Retina (tissue), 1 donor: Measurements from ENCODE around the gene ATP5F1D.

ENCODE experiments used
- DNase-seq: peaks from one replicate; pipeline ENCODE4 v3.0.0-alpha.2; 2016

Gene ATP5F1D

GRCh38 chr19:1233115-1233667, 8.4 kb upstream of the ATP5F1D start:
- DNase-seq: no peak

DNA sequence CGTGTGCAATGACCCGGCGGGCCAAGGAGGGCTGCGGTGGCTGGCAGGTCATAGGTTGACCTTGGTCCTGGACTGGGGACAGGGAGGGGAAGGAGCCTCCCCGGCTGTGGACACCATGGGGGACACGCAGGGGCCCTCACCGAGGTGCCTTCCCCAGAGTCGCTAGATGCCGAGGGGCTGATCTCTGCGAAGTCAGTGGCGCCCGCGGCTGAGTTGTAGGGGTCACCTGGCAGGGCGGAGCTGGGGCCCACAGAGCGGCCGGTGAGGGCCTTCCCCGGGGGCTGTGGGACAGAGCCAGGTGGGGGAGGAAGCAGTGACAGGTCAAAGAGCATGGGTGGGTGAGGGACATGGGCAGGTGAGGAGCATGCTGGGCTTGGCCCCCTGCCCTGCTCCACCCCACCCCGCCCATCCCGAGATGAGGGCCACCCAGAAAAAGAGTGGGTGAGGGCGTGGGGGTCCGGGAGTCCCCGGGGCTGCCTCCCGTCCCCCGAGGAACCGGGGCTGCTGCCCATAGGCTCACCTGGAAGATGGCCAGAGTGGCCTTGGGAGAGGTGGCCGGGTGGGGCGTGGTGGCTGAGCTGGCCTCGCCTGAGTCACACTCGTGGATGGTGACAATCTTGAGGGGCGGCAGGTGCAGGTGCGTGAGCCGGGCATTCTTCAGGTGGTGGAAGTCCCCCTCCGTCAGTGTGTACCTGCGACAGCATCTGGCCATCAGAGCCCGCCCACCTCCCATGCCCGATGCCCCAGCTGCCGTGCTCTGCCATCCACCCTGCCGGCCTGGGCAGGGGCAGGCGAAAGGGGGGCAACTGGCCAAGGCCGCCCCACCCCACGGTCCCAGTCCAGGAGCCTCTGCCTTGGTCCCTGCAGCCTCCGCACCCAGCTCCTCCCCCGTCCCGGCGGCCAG, 7.2 kb upstream of the ATP5F1D start:
- no peak for DNase-seq

GRCh38 chr19:1234955-1235380, 6.6 kb upstream of the ATP5F1D start:
- no peak for DNase-seq

GRCh38 chr19:1235625-1236538, 5.7 kb upstream of the ATP5F1D start:
- DNase-seq: peak; percentile 82

- peak; percentile 79 for DNase-seq
These were observed 5.0 kb upstream of the ATP5F1D start for GRCh38 chr19:1236576-1236975.

- peak; percentile 76 for DNase-seq
These were observed 4.4 kb upstream of the ATP5F1D start for GRCh38 chr19:1237027-1237659.

DNA sequence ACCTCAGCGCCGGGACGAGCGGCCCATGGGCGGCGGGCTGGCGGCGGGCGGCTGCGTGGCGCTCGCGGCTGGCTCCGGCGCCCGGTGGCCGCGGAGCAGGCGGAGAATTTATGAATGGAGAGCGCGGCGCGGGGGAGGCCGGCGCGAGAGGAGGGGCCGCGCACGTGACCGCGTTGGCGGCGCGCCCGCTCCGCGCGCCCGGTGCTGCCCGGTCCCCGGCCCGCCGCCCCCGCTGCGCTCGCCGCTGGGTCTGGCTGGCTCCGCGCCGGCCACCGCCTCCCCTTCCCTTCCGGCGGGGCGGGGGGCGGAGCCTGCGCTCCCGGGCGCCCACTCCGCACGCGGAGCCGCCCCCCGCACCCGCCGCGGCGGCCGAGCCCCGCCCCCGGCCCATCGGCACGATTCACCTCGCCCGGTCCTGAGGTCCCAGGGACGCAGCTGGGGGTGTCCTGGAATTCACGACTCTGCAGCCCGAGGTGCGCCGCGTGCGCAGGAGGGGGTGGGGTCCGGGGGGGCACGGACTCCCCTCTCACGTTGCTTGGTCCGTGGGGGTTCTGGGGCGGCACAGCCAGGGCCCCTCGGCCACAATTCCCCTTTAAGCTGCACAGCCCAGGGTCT, 3.7 kb upstream of the ATP5F1D start, which contains the start of gene CBARP:
TSS of gene CBARP (minus strand) at position 252 of the 615 bp plus-strand sequence. CDS start 1,905 bp downstream, outside the sequence.
- no peak for DNase-seq

DNA sequence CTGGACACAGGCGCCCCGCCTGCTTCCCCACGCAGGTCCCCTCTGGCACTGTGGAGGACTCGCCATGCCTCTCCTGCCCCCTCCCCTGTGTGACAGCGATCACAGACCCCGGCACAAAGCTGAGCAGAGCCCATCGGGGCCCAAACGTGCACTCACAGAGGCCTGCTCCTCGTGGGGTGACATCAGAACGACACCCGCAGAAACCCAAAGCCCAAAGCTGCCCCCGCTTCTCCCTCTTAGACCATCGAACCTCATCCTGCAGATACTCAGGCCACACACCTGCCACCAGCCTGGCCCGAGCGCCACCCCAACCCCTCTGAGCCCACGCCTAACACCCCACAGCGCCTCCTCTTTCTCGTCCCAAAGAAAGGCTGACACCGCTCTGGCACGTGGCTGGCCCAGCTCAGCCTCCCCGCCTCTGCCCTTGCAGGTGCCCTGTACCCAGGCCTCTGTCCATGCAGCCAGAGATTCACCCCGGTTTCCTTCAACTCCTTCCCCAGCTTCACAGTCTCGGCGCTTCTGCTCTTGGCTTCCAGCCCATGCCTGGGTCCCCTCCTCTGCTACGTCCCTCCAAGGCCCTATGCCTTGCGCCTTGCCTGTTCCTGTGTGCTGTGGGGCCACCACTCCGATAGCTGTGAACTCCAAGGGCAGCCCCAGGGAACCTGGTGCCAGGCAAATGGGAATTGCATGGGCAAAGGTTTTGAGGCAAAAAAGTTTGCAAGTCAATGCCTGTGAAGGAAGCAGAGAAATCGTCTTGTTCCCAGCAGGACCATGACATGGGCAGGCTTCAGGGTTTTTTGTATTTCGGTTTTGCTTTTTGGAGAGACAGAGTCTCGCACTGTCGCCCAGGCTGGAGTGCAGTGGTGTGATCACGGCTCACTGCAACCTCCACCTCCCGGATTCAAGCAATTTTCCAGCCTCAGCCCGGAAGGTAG, 2.9 kb upstream of the ATP5F1D start:
- peak; percentile 53 for DNase-seq

DNA sequence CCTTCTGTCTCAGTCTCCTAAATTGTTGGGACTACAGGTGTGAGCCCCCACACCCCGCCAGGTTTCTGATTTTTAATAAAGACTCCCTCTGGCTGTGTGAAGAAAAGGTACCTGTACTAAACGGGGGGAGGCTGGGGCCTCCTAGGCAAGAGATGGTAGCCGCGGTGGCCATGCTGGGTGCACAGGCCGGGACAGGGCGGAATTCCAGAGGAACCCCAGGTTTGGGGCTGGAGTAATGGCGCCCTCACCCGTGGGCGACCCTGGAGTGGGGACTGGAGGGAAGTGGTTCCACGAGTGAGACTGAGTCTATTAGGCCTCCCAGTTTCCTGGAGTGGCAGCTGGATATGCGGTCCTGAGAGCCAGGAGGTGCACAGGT, 2.1 kb upstream of the ATP5F1D start:
- no peak for DNase-seq

GRCh38 chr19:1239796-1240737, 1.5 kb upstream of the ATP5F1D start:
- DNase-seq: peak; percentile 96

DNA sequence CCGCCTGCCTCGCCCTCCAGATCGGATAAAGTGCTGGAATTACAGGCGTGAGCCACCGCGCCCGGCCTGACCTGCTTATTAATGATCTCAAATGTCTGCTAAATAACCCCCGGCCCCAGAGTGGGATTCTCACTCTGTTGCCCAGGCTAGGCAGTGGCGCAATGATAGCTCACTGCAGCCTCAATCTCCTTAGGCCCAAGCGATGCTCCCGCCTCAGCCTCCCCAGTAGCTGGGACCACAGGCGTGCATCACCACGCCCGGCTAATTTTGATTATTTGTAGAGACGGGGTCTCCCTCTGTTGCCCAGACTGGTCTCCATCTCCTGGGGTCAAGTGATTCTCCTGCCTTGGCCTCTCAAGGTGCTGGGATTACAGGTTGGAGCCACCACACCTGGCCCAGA, 626 bp upstream of the ATP5F1D start:
- DNase-seq: peak; percentile 47

DNA sequence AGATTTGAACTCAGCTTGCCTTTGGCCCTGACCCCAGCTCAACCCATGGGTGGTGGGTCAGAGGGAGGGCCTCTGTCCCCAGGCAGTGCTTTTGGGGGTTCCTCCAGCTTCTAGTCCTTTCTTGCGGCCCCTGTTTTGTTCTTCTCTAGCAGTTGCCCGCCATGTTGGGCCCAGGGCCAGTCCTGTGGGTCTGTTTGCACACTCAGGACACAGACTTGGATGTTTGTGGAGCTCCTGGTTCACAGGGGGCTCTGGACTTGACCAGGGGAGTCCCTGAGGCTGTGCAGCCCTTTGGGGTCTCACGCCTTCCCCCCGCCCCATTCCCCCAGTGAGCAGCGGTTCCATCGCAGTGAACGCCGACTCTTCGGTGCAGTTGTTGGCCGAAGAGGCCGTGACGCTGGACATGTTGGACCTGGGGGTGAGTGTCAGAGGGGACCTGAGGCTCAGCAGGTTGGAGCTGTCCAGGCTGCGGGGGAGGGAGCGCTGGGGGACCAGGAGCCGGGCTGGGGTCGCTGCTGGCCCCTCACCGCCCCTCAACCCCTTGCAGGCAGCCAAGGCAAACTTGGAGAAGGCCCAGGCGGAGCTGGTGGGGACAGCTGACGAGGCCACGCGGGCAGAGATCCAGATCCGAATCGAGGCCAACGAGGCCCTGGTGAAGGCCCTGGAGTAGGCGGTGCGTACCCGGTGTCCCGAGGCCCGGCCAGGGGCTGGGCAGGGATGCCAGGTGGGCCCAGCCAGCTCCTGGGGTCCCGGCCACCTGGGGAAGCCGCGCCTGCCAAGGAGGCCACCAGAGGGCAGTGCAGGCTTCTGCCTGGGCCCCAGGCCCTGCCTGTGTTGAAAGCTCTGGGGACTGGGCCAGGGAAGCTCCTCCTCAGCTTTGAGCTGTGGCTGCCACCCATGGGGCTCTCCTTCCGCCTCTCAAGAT, 2.5 kb downstream of the ATP5F1D start:
- peak; percentile 89 for DNase-seq

DNA sequence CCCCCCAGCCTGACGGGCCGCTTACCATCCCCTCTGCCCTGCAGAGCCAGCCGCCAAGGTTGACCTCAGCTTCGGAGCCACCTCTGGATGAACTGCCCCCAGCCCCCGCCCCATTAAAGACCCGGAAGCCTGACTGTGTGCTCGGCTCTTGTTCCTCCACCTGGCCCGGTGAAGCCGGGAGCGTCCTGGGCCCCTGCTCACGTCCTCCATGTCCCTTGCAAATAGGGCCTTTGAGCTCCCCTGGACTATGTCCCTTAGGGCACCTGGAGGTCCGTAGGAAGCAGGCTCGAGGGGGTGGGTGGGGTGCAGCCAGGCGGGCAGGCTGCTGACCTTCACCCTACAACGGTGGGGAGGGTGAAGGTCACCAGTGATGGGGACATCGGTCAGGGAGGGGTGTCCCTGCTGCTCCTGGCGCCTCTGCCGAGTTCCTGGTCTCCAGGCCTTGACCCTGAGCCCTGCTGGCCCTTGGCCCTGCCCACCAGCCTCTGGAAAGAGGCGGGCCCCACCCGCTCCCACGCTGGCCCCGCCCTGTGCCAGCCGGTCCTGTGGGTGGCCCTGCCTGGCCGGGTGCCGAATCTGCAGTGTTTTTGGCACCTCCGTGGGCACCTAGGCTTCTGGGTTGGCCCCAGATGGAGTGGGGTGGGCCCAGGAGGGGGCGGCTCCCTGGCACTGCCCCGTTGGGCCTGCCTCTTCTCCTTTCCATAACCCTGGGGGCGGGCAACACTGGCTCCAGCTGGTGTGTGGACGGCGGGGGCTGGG, 3.3 kb downstream of the ATP5F1D start:
- no peak for DNase-seq

DNA sequence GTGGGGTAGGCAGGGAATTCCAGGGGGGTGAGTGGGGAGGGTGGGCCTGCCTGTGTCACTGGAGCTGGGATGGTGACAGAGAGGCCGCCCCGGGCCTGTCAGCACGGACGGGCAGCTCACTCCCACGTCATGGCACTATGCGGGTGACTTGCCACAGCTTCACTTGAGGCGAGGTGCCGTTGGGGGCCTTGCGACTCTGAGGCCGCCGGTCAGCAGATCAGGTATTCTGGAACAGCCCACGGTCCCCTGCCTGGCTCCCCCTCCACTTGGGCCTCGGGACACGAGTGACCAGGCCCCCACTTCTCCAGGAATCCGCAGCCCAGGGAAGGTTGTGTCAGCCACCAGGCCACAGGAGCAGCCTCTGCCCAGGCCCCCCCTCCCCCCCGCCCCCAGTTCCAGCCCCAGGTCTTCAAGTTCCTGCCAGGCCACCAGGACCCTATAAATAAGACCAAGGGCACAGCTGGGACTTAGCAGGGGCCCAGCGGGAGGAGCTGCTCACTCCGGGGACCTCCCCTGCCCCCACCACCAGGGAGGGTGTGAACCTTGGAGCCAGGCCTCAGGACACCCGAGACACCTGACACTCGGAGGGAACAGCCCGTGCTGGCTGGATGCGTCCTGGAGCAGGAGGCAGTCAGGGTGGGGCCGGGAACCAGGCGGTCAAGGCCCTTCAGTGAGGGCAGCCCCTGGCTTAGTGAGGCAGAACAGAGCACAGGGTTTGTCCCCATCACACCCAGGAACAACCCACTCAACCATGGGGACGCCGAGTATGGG, 4.1 kb downstream of the ATP5F1D start:
- no peak for DNase-seq

DNA sequence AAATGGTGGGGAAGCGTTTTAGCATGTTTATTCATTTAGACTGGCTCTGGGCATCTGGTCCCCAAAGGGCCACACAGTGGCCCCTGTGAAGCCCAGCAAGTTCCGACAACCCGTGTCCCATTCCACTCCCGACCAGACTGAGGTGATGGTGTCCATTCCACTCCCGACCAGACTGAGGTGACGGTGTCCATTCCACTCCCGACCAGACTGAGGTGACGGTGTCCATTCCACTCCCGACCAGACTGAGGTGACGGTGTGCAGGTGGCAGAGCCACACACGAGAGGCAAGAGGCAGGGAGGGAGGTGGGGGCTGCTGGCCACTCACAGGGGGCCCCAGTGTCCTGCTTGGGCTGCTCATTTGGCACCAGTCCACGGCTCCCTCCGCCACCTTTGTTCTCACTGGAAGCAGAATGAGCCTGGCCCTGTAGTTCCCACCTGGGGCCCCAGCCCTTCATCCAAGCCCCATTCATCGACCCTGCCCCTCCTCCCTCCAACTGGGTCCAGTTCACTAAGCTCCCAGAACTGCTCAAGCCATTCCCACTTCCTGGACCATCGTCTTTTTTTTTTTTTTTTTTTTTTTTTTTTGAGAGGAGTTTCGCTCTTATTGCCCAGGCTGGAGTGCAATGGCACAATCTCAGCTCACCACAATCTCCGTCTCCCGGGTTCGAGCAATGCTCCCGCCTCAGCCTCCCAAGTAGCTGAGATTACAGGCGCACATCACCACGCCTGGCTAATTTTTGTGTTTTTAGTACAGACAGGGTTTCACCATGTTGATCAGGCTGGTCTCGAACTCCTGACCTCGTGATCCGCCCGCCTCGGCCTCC, 4.9 kb downstream of the ATP5F1D start:
- peak; percentile 39 for DNase-seq

- no peak for DNase-seq
These were observed 6.2 kb downstream of the ATP5F1D start for GRCh38 chr19:1247748-1248138.
